ENCODE results near the gene PARD6A.
"Not testable (repeated sequence)": the region's sequence is repeated elsewhere in the genome, so short reads cannot be mapped to it uniquely, and the experiment has no call there.

The PARD6A gene

DNA sequence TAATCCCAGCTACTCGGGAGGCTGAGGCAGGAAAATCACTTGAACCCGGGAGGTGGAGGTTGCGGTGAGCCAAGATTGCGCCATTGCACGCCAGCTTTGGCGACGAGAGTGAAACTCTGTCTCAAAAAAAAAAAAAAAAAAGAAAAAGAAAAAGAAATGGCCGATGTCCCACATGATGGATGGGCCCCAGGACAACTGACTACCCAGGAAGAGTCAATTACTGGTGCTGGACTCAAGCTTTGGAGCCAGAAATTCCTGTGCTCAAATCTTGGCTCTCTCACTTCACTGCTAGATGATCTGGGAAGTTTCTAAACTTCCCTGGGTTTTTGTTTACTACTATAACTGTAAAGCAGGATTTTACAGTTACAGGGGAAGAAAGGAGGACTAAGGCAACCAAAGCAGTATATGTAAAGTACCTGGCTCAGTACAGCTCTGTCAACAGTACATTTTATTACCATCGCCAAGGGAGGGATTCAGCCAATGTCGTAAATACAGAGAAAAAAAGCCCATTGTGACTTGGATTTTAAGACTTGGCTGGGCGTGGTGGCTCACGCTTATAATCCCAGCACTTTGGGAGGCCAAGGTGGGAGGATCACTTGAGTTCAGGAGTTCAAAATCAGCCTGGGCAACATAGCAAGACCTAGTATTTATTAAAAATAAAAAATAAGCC, 17.7 kb downstream of the PARD6A start:
- ChIA-PET CTCF (interaction anchor here (1.0 to 1.2 kb wide), 2 partner anchors 138 to 162 kb away, joined by 3 read pairs; no protein-coding TSS in a partner anchor), POLR2A (interaction anchor here (0.6 kb wide), 1 partner anchor 616 kb away, joined by 3 read pairs; no protein-coding TSS in a partner anchor)
- Histone ChIP-seq H3K27ac (ENCODE audit: insufficient read depth in 1 of 2, low read depth in 1 of 2, low read length in 2 of 2, poor library complexity in 1 of 2, severe bottlenecking in 2 of 2) (no peak overlapping the region), H3K27me3 (replicated peaks in 2 of 5; ENCODE audit: control insufficient read depth in 4 of 5, insufficient read depth in 5 of 5, low read length in 4 of 5) (no peaks in the 10 kb centered on the region), H3K4me3 (ENCODE audit: control insufficient read depth in 1 of 7, extremely low read depth in 1 of 7, insufficient read depth in 4 of 7, low read depth in 2 of 7, low read length in 6 of 7) (no peak overlapping the region), H3K9me3 (ENCODE audit: control extremely low read depth in 1 of 5, control insufficient read depth in 4 of 5, insufficient read depth in 2 of 5, low read depth in 1 of 5, low read length in 4 of 5) (no peaks in the 10 kb centered on the region), H3K4me1 (ENCODE audit: control extremely low read depth in 1 of 4, control insufficient read depth in 4 of 4, insufficient read depth in 4 of 4, low read length in 3 of 4) (peaks cover 3 to 14% (median 13%) of the 10 kb centered on the region in 4 experiments), H3K36me3 (ENCODE audit: control insufficient read depth in 4 of 4, insufficient read depth in 4 of 4, low read length in 3 of 4) (peaks cover 6 to 21% (median 13%) of the 10 kb centered on the region in 4 experiments)
- DNase-seq: no peak
- WGBS (ENCODE audit: insufficient coverage): 97% methylated on average over 10 of the region's 12 CpGs

GRCh38 chr16:67679935-67680897, 19.5 kb downstream of the PARD6A start:
- Histone ChIP-seq H3K4me3 (ENCODE audit: control insufficient read depth in 1 of 7, extremely low read depth in 1 of 7, insufficient read depth in 4 of 7, low read depth in 2 of 7, low read length in 6 of 7) (no peak overlapping the region), H3K36me3 (ENCODE audit: control insufficient read depth in 4 of 4, insufficient read depth in 4 of 4, low read length in 3 of 4) (peaks cover 6 to 33% (median 22%) of the 10 kb centered on the region in 4 experiments), H3K27me3 (replicated peaks in 2 of 5; ENCODE audit: control insufficient read depth in 4 of 5, insufficient read depth in 5 of 5, low read length in 4 of 5) (no peaks in the 10 kb centered on the region), H3K9me3 (ENCODE audit: control extremely low read depth in 1 of 5, control insufficient read depth in 4 of 5, insufficient read depth in 2 of 5, low read depth in 1 of 5, low read length in 4 of 5) (no peaks in the 10 kb centered on the region), H3K4me1 (ENCODE audit: control extremely low read depth in 1 of 4, control insufficient read depth in 4 of 4, insufficient read depth in 4 of 4, low read length in 3 of 4) (peaks cover 0 to 3% (median 1%) of the 10 kb centered on the region in 4 experiments), H3K27ac (ENCODE audit: insufficient read depth in 1 of 2, low read depth in 1 of 2, low read length in 2 of 2, poor library complexity in 1 of 2, severe bottlenecking in 2 of 2) (no peak overlapping the region)
- ChIA-PET CTCF (interaction anchor here (1.4 to 3.9 kb wide), 3 partner anchors 7 to 187 kb away, joined by 3 to 15 read pairs (median 6); no protein-coding TSS in a partner anchor), POLR2A (no interaction called here)
- DNase-seq: no peak
- whole genome bisulfite sequencing (ENCODE audit: insufficient coverage): 100% methylated on average over 4 of the region's 10 CpGs

GRCh38 chr16:67683767-67684166, 23.0 kb downstream of the PARD6A start:
- Histone ChIP-seq H3K4me3 (ENCODE audit: control insufficient read depth in 1 of 7, extremely low read depth in 1 of 7, insufficient read depth in 4 of 7, low read depth in 2 of 7, low read length in 6 of 7) (no peak overlapping the region), H3K27me3 (replicated peaks in 2 of 5; ENCODE audit: control insufficient read depth in 4 of 5, insufficient read depth in 5 of 5, low read length in 4 of 5) (no peaks in the 10 kb centered on the region), H3K36me3 (ENCODE audit: control insufficient read depth in 4 of 4, insufficient read depth in 4 of 4, low read length in 3 of 4) (peaks cover 6 to 32% (median 25%) of the 10 kb centered on the region in 4 experiments), H3K4me1 (ENCODE audit: control extremely low read depth in 1 of 4, control insufficient read depth in 4 of 4, insufficient read depth in 4 of 4, low read length in 3 of 4) (no peaks in the 10 kb centered on the region), H3K9me3 (ENCODE audit: control extremely low read depth in 1 of 5, control insufficient read depth in 4 of 5, insufficient read depth in 2 of 5, low read depth in 1 of 5, low read length in 4 of 5) (no peaks in the 10 kb centered on the region), H3K27ac (ENCODE audit: insufficient read depth in 1 of 2, low read depth in 1 of 2, low read length in 2 of 2, poor library complexity in 1 of 2, severe bottlenecking in 2 of 2) (no peak overlapping the region)
- CTCF ChIA-PET: interaction anchor here (0.7 to 3.9 kb wide), 3 partner anchors 11 to 181 kb away, joined by 3 to 15 read pairs (median 3); no protein-coding TSS in a partner anchor
- WGBS (ENCODE audit: insufficient coverage): no CpG with 5 or more reads among the region's 4 CpGs
- POLR2A ChIA-PET: no interaction called here
- DNase-seq: no peak

- Histone ChIP-seq H3K4me1 (ENCODE audit: control extremely low read depth in 1 of 4, control insufficient read depth in 4 of 4, insufficient read depth in 4 of 4, low read length in 3 of 4) (no peaks in the 10 kb centered on the region), H3K36me3 (ENCODE audit: control insufficient read depth in 4 of 4, insufficient read depth in 4 of 4, low read length in 3 of 4) (peaks cover 6 to 32% (median 20%) of the 10 kb centered on the region in 4 experiments), H3K27me3 (replicated peaks in 2 of 5; ENCODE audit: control insufficient read depth in 4 of 5, insufficient read depth in 5 of 5, low read length in 4 of 5) (no peaks in the 10 kb centered on the region), H3K9me3 (ENCODE audit: control extremely low read depth in 1 of 5, control insufficient read depth in 4 of 5, insufficient read depth in 2 of 5, low read depth in 1 of 5, low read length in 4 of 5) (no peaks in the 10 kb centered on the region), H3K27ac (ENCODE audit: insufficient read depth in 1 of 2, low read depth in 1 of 2, low read length in 2 of 2, poor library complexity in 1 of 2, severe bottlenecking in 2 of 2) (no peak overlapping the region), H3K4me3 (ENCODE audit: control insufficient read depth in 1 of 7, extremely low read depth in 1 of 7, insufficient read depth in 4 of 7, low read depth in 2 of 7, low read length in 6 of 7) (no peak overlapping the region)
- POLR2A ChIA-PET: interaction anchor here (0.5 kb wide), 1 partner anchor 243 kb away, joined by 3 read pairs; no protein-coding TSS in a partner anchor
- WGBS (ENCODE audit: insufficient coverage): 98% methylated on average over 12 of the region's 17 CpGs
- CTCF ChIA-PET: interaction anchor here (1.8 kb wide), 1 partner anchor 13 kb away, joined by 5 read pairs; no protein-coding TSS in a partner anchor
- DNase-seq: no peak
Observed at GRCh38 chr16:67685388-67686112, 24.8 kb downstream of the PARD6A start.

GRCh38 chr16:67693517-67694285, 32.9 kb downstream of the PARD6A start:
- not testable (repeated sequence) for H3K27me3 ChIP-seq (replicated peaks in 2 of 5; ENCODE audit: control insufficient read depth in 4 of 5, insufficient read depth in 5 of 5, low read length in 4 of 5); DNase-seq; H3K9me3 ChIP-seq (ENCODE audit: control extremely low read depth in 1 of 5, control insufficient read depth in 4 of 5, insufficient read depth in 2 of 5, low read depth in 1 of 5, low read length in 4 of 5); H3K27ac ChIP-seq (ENCODE audit: insufficient read depth in 1 of 2, low read depth in 1 of 2, low read length in 2 of 2, poor library complexity in 1 of 2, severe bottlenecking in 2 of 2); H3K4me1 ChIP-seq (ENCODE audit: control extremely low read depth in 1 of 4, control insufficient read depth in 4 of 4, insufficient read depth in 4 of 4, low read length in 3 of 4); H3K4me3 ChIP-seq (ENCODE audit: control insufficient read depth in 1 of 7, extremely low read depth in 1 of 7, insufficient read depth in 4 of 7, low read depth in 2 of 7, low read length in 6 of 7)
- peaks cover 0 to 10% (median 4%) of the 10 kb centered on the region in 4 experiments for H3K36me3 ChIP-seq (ENCODE audit: control insufficient read depth in 4 of 4, insufficient read depth in 4 of 4, low read length in 3 of 4)
- POLR2A ChIA-PET: interaction anchor here (0.6 kb wide), 1 partner anchor 128 kb away, joined by 3 read pairs; no protein-coding TSS in a partner anchor
- CTCF ChIA-PET: interaction anchor here (0.6 to 0.8 kb wide), 2 partner anchors 26 to 165 kb away, joined by 3 read pairs; partner anchors contain the start of genes GFOD2 and RIPOR1
- 97% methylated on average over 5 of the region's 8 CpGs for WGBS (ENCODE audit: insufficient coverage)

DNA sequence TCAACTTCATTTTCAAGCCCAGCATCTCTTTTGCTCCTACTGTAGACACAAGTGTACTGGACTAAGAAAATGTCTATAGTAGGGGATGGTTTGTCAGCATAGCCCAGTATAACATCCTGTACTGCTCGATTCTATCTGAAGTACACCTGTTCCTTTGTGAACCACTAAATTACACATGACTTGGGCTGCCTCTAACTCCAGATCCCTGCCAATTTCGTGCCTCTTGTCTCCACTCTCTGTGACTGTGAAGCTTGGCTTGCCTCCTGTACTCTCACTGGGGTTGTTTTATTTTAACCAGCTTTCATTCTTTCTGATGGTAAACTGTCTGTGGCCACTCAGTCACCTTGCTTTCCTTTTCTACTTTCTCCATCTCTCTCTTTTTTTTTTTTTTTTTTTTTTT, 33.9 kb downstream of the PARD6A start:
- H3K36me3 ChIP-seq (ENCODE audit: control insufficient read depth in 4 of 4, insufficient read depth in 4 of 4, low read length in 3 of 4): peaks cover 0 to 11% (median 5%) of the 10 kb centered on the region in 4 experiments
- CTCF ChIA-PET: no interaction called here
- no peaks in the 10 kb centered on the region for H3K27me3 ChIP-seq (replicated peaks in 2 of 5; ENCODE audit: control insufficient read depth in 4 of 5, insufficient read depth in 5 of 5, low read length in 4 of 5)
- H3K4me3 ChIP-seq (ENCODE audit: control insufficient read depth in 1 of 7, extremely low read depth in 1 of 7, insufficient read depth in 4 of 7, low read depth in 2 of 7, low read length in 6 of 7): no peak overlapping the region
- DNase-seq: no peak
- WGBS (ENCODE audit: insufficient coverage): 80% methylated on average over 2 of the region's 2 CpGs
- no peak overlapping the region for H3K27ac ChIP-seq (ENCODE audit: insufficient read depth in 1 of 2, low read depth in 1 of 2, low read length in 2 of 2, poor library complexity in 1 of 2, severe bottlenecking in 2 of 2)
- H3K4me1 ChIP-seq (ENCODE audit: control extremely low read depth in 1 of 4, control insufficient read depth in 4 of 4, insufficient read depth in 4 of 4, low read length in 3 of 4): no peaks in the 10 kb centered on the region
- POLR2A ChIA-PET: no interaction called here
- peaks cover 0 to 8% (median 5%) of the 10 kb centered on the region in 5 experiments for H3K9me3 ChIP-seq (ENCODE audit: control extremely low read depth in 1 of 5, control insufficient read depth in 4 of 5, insufficient read depth in 2 of 5, low read depth in 1 of 5, low read length in 4 of 5)
